HG02943 (cell line): ENCODE measurements around the gene NXNL1.
"Not testable (repeated sequence)": the region's sequence is repeated elsewhere in the genome, so short reads cannot be mapped to it uniquely, and the experiment has no call there.

Source experiments
- ATAC-seq: cut with Tn5 transposase; IDR thresholded peaks from one replicate; pipeline ENCODE4 v1.9.1; 2021; ENCODE audit warnings: mild to moderate bottlenecking, low read depth, moderate library complexity; ENCODE audit not compliant: unreplicated experiment

NXNL1 gene

GRCh38 chr19:17460372-17461230, at the start of gene NXNL1:
Gene NXNL1 (minus strand): TSS chr19:17460926. CDS start chr19:17460869, 57 bp downstream.
- no peak for ATAC-seq

- ATAC-seq: not testable (repeated sequence)
Measured at GRCh38 chr19:17508558-17508933, 47.8 kb upstream of the NXNL1 start.

- no peak for ATAC-seq
Measured at GRCh38 chr19:17506745-17507144, 46.0 kb upstream of the NXNL1 start.

GRCh38 chr19:17505223-17505622, 44.5 kb upstream of the NXNL1 start:
- no peak for ATAC-seq

- no peak for ATAC-seq
Measured at GRCh38 chr19:17504456-17504855, 43.7 kb upstream of the NXNL1 start.

GRCh38 chr19:17504030-17504429, 43.3 kb upstream of the NXNL1 start:
- no peak for ATAC-seq

GRCh38 chr19:17503240-17503639, 42.5 kb upstream of the NXNL1 start:
- no peak for ATAC-seq

- no peak for ATAC-seq
Measured at GRCh38 chr19:17500447-17501198, 39.9 kb upstream of the NXNL1 start.

GRCh38 chr19:17499648-17500446, 39.1 kb upstream of the NXNL1 start:
- ATAC-seq: no peak

- not testable (repeated sequence) for ATAC-seq
Measured at GRCh38 chr19:17499025-17499424, 38.3 kb upstream of the NXNL1 start.

GRCh38 chr19:17497149-17497798, 36.5 kb upstream of the NXNL1 start:
- no peak for ATAC-seq

- no peak for ATAC-seq
Measured at GRCh38 chr19:17496337-17496997, 35.7 kb upstream of the NXNL1 start.

- no peak for ATAC-seq
Measured at GRCh38 chr19:17495639-17496296, 35.0 kb upstream of the NXNL1 start.

- ATAC-seq: no peak
Measured at GRCh38 chr19:17491287-17491686, 30.6 kb upstream of the NXNL1 start.

GRCh38 chr19:17490411-17490810, 29.7 kb upstream of the NXNL1 start:
- no peak for ATAC-seq

- ATAC-seq: no peak
Measured at GRCh38 chr19:17489392-17490030, 28.8 kb upstream of the NXNL1 start.

GRCh38 chr19:17488593-17489391, 28.1 kb upstream of the NXNL1 start:
- ATAC-seq: no peak
